HG02852 (cell line): ENCODE data around the gene PRR14L.

Experiments
- ATAC-seq: cut with Tn5 transposase; IDR thresholded peaks from one replicate; pipeline ENCODE4 v1.9.1; 2021; ENCODE audit warnings: mild to moderate bottlenecking, moderate library complexity; ENCODE audit not compliant: unreplicated experiment

The PRR14L gene

GRCh38 chr22:31647066-31647465 is 102.9 kb downstream of the PRR14L start:
- ATAC-seq: no peak

- no peak for ATAC-seq
These were observed 103.5 kb downstream of the PRR14L start for GRCh38 chr22:31646186-31647019.

- ATAC-seq: no peak
These were observed 110.4 kb downstream of the PRR14L start for GRCh38 chr22:31639436-31640039.

DNA sequence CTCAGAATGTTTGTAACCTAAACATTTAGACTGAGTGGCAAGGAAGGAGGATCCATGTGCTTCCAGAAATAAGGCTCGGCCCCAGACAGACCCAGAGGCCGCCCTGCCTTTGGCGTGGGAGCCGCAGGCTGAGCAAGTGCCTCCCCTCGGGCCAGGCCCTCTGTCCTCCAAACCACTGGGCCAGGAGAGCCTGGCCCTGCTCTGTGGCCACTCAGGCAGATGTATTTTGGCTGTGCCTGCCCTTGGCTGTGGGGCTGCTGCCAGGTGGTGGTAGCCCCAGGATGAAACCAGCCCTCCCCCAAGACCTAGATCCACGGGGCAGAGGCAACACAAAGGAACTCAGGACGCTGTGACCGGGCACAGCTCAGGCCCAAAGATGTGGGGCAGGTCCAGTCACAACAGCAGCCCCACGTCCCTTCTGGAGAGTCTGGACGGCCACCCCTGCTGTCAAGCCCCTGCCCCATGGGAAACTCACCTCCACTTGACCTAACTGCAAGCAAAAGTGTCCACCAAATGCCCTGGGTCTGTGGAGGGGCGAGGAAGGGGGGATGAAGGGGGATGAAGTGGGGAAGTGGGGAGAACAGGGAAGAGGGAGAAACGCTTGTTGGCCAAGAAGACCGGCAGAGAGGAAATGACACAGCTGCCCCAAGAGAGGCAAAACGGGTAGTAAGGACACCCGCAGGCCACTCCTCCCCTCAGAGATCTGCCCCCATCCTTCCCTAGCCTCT is 111.9 kb downstream of the PRR14L start:
- peak; percentile 26 for ATAC-seq

DNA sequence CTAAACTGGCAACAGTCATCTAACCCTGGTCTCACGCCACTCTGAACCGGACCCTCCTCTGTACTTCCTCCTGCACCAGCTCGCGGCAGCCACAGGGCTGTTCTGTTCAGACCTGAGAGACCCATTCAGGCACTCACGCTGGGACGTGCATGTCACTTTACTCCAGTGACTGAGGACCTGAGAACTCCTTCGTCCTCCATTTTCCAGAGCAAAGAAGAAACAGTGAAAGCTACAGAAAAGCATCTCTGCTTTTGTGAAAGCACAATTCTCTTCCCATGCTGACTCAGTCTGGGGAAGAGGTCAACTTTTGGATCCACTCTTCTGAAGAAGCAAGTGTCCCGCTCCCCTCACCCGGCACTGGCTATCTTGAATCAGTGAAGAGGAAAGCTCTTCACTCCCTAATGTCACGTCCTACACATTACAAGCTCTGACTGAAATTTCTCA is 112.5 kb downstream of the PRR14L start:
- ATAC-seq: peak; percentile 64

DNA sequence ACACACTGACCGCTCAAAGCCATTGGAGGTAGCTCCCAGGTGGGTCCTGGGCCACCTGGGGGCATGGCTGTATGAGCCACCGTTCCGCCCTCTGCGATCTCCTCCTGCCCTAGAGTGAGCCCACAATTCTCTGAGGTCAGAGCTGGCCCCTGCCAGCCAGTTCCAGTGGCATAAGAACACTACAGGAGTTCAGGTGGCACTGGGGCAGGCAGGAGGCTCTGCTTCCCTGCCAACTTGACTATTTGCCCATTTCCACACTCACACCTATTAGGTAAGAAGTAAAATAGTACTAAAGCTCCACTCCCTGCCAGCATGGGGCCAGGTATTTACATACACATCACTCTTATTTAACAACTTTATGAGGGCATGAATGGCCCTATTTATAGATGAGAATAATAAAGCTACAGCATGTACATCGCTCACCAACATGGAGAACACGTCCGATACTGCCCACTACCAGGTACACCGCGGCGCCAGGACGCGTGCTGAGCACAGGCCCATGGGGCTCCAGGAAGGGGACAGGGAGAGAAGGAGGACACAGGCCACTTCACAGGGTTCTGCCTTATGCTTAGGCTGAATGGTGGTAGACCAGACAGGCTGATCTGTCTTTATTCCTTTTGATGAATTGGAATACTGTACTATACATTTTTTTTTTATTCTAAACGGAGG is 114.2 kb downstream of the PRR14L start:
- no peak for ATAC-seq

DNA sequence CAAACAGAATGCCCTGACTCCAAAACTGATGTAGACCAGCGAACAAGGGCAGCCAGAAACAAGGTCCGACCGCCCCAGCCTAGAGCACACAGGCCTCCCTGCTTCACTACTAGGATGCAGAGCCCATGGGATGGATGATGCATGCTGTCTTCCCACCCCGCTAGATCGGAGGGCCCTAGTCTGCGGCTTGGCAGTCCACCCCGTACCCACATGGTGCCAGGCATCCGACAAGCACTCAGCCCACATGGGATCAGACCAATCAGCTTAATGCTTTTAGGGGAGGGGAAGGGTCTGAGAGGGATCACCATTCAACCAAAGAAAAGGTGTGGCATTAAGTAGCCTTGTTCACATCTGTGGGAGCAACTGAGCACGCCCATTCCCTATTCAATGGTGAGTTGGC is 118.5 kb downstream of the PRR14L start:
- ATAC-seq: no peak
